ENCODE data around the gene LRRFIP1.
"Not testable (repeated sequence)": the region's sequence is repeated elsewhere in the genome, so short reads cannot be mapped to it uniquely, and the experiment has no call there.

Gene LRRFIP1, protein sequence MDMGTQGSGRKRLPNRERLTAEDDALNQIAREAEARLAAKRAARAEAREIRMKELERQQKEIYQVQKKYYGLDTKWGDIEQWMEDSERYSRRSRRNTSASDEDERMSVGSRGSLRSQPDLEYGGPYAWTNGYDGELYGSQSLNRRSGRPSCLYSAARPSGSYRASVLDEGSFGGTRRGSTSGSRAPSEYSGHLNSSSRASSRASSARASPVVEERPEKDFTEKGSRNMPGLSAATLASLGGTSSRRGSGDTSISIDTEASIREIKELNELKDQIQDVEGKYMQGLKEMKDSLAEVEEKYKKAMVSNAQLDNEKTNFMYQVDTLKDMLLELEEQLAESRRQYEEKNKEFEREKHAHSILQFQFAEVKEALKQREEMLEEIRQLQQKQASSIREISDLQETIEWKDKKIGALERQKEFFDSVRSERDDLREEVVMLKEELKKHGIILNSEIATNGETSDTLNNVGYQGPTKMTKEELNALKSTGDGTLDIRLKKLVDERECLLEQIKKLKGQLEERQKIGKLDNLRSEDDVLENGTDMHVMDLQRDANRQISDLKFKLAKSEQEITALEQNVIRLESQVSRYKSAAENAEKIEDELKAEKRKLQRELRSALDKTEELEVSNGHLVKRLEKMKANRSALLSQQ

GRCh38 chr2:237627441-237628246, at the start of gene LRRFIP1:
Gene LRRFIP1 (plus strand): TSS chr2:237627587. CDS start chr2:237627645, 58 bp downstream.
- no peak for DNase-seq (ENCODE audit: low read depth)

GRCh38 chr2:237577956-237578870, 49.2 kb upstream of the LRRFIP1 start:
- DNase-seq (ENCODE audit: low read depth), result no peak

- no peak for DNase-seq (ENCODE audit: low read depth)
Measured at GRCh38 chr2:237581326-237581725, 46.1 kb upstream of the LRRFIP1 start.

DNA sequence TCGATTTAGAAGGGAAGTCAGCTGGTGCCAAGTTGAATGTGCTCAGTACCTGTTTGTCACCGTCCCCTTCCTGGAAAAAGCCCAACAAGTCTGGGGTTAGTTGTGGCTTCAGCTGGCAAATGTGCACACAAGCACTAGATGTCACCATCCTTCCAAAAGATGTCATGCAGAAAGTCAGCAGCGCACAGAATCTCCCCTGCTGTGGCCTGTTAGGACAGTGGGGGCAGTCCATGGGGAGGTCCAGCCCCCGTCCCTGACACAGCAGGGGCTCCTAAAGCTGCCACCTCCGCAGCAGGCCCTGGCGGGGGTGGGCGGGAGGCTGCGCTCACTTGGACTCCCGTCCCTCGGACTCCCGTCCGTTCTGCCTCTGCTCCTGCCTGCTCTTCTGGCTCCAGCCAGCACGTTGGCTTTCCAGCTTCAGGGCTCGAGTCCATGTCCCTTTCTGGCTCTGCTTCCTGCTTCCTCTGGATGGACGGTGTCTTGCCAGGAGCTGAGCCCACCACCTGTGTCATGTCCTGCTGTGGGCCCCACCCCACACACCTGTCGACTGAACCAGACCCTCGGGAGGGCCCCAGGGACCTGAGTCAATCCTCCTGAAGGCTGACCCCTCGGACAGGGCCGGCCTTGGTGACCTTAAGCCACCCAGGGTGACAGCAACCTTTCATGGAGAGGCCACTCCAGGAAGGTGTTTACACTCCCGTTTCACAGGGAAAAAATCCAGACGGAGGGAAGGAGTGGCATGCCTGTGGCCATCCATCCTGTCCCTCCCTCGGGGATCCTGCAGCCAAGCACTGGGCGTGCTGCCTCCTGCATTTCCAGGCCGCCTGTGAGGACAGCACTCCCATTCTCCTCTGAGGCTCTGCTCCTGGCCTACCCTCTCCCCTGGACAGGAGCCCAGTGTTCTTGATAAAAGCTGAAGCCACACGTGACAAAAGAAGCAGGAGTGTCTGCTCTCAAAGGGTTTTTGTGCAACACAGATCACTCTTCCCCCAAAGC, 45.3 kb upstream of the LRRFIP1 start:
- peak; percentile 50 for DNase-seq (ENCODE audit: low read depth)

GRCh38 chr2:237583385-237584295, 43.7 kb upstream of the LRRFIP1 start:
- DNase-seq (ENCODE audit: low read depth), result no peak

DNA sequence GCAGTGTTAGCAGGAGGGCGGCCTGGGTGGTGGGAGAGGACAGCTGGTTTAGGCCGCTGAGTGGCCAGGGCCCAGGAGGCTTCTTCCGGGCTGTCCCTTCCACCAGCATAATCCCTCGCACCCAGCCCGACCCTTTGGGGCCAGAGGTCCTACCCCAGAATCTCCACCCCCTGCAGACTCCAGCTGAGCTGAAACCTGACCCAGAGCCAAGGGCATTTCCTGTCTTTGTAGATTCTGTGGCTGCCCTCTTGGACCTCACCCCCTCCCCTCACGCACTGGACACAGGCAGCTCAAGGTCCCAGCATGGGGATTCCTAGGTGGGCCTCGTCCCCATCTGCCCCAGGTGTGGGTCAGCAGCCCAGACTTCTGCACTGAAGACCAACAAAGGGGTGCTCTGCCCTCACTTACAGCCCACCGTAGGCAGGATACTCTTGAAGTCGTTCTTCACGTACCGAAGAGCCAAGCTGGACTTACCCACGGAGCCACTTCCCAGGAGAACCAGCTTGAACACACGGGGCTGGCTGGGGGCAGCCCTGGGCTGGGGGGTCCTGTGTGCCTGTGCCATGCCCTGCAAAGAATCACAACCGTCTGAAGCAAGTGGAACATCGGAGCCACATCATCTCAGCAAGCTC, 41.7 kb upstream of the LRRFIP1 start:
- DNase-seq (ENCODE audit: low read depth), result no peak

DNA sequence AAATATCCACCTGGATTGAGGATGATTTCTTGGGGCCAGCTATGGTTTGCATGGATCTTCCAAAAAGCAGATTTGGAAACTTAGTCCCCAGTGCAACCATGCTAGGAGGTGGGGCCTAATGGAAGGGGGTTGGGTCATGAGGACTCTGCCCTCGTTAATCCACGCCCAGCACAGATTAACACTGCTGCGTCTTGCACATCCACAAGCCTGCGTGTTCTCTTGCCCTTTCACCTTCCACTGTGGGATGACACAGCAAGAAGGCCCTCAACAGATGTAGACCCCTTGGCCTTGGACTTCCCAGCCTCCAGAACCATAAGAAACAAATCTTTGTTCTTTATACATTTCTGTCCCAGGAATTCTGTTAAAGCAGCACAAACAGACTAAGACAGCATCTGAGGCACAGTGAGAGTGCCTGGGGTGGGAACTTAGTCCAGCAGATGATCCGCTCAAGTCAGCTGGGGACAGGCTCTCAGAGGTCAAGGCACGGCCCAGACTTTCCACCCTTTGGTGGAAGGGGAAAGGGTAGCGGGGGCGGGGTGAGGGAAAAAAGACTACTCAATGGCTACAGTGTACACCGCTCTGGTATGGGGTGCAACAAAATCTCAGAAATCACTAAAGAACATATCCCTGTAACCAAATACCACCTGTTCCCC, 39.2 kb upstream of the LRRFIP1 start:
- no peak for DNase-seq (ENCODE audit: low read depth)

GRCh38 chr2:237590272-237591140, 36.9 kb upstream of the LRRFIP1 start, which contains the start of gene RAB17:
Gene RAB17 (minus strand): TSS chr2:237590734. CDS start chr2:237586154, 4,580 bp downstream.
- no peak for DNase-seq (ENCODE audit: low read depth)

GRCh38 chr2:237591141-237591881, 36.1 kb upstream of the LRRFIP1 start:
- DNase-seq (ENCODE audit: low read depth), result no peak

DNA sequence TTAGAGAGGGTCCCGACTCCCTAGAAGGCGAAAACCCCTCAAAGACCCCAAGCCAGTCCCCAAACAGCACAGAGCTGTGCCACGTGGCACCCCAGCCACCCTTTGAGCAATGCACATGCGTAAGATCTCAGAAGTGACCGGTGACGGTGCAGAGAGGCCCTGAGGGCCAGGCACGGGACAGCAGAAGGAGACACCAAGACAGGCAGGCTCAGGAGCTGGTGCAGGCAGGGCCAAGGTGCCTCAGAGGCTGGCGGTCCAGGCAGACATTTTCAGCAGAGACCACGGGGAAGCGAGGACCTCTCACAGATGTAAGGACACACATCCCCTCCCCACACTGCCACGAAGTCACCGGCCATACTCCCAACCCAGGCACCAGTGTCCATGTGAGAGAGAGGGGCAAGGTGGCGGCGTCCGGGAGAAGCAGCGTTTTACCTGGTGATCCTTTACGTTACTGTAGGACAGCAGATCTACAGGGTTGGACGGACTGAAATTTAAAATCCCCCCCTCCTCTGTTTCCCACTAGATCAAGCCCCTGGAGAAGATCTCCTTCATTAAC, 34.9 kb upstream of the LRRFIP1 start:
- DNase-seq (ENCODE audit: low read depth), result no peak

GRCh38 chr2:237593036-237593435, 34.4 kb upstream of the LRRFIP1 start:
- DNase-seq (ENCODE audit: low read depth), result no peak

DNA sequence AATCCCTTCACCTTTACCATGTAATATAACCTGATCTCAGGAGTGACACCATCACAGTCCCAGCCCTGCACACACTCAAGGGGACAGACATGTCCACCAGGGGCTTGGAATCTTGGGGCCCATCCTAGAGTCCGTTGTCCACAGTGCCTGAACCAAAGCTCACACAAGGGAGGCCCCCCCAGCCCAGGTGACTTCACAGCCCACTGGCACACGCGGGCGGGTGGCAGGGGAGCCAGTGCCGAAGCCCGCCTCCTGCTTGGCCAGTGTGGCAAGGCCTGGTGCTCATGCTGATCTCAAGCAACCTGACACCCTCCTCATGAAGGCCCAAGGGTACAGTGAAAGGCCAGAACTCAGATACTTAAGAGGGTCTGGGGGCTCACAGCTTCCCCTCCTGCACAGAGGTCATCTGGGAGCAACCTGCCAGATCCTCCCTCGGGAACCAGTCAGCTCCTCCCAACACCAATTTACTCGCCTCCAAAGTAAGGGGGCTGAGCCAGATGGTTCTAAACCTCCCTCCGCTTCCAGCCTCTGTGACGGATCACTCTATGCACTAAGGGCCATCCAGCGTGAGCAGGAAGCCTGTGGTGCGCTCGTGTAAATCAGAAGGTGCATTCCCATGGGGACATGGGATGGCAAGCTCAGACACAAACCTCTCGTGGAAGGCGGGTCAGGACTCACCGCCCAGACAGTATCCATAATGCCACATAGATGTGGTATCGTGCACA, 33.6 kb upstream of the LRRFIP1 start:
- DNase-seq (ENCODE audit: low read depth), result no peak

- DNase-seq (ENCODE audit: low read depth), result no peak
Measured at GRCh38 chr2:237594514-237594871, 32.9 kb upstream of the LRRFIP1 start.

GRCh38 chr2:237595829-237596519, 31.4 kb upstream of the LRRFIP1 start:
- not testable (repeated sequence) for DNase-seq (ENCODE audit: low read depth)

Measured in stromal cell of bone marrow (primary cell).